Endothelial cell of umbilical vein (primary cell): ENCODE results near the gene VPS45. TPM values are rescaled to one million over a fixed set of nuclear protein-coding genes. Genes with fewer than 3 reads are reported as not detected.
A peak's percentile ranks its signal among the peaks of the same experiment; 100 is the strongest.

Source experiments
- BruUV-seq: library from RNA; stranded (reverse); fragments of 400-500 nt; replicated peaks from 2 replicates; lab custom pipeline; 2021; lab: Mats Ljungman, UMichigan
- CTCF ChIA-PET: fragments of 300-600, 350-600 bp; sonication (Branson Sonifier 250); formaldehyde crosslinking; loops from one replicate; lab custom pipeline; 2021; ENCODE audit warnings: antibody characterized with exemption, inconsistent platforms; lab: Charles Lee
- POLR2A ChIA-PET: fragments of 300-600, 350-600 bp; sonication (Branson Sonifier 250); formaldehyde crosslinking; loops from one replicate; lab custom pipeline; 2021; ENCODE audit warnings: antibody characterized with exemption, inconsistent platforms; lab: Charles Lee
- DNase-seq: peaks from one replicate; pipeline ENCODE4 v3.0.0-alpha.2; 2011; ENCODE audit warnings: low read depth, low spot score
- FAIRE-seq: peaks from 2 replicates; lab custom pipeline; 2011; peaks lifted over from hg19 to GRCh38; lab: Jason Lieb, UNC
- H2AFZ ChIP-seq: 2 replicates; pipeline ENCODE4 v1.6.0; 2012; ENCODE audit warnings: low read depth, low read length, control low read depth, inconsistent platforms
- H3K27ac ChIP-seq: 2 replicates; pipeline ENCODE4 v1.5.1; 2011; ENCODE audit warnings: low read depth, mild to moderate bottlenecking, control low read depth, low read length, moderate library complexity; ENCODE audit not compliant: insufficient read depth
- H3K27me3 ChIP-seq, 2 experiments: 2 replicates each; pipeline versions ENCODE4 v1.6.0 to v1.6.1; 2011; ENCODE audit warnings: low read length in 2 of 2, mixed read lengths in 1 of 2; ENCODE audit not compliant: control insufficient read depth in 2 of 2, insufficient read depth in 2 of 2
- H3K36me3 ChIP-seq, 2 experiments: 2 replicates in 1 of 2; 3 replicates in 1 of 2; pipeline ENCODE4 v1.5.1; 2011; ENCODE audit warnings: low read length in 2 of 2, mild to moderate bottlenecking in 1 of 2, moderate library complexity in 1 of 2; ENCODE audit not compliant: control insufficient read depth in 2 of 2, insufficient read depth in 2 of 2; ENCODE audit errors: extremely low read depth in 1 of 2
- H3K4me1 ChIP-seq: 3 replicates; pipeline ENCODE4 v1.5.1; 2011; ENCODE audit warnings: mild to moderate bottlenecking, low read length; ENCODE audit not compliant: control insufficient read depth, insufficient read depth; ENCODE audit errors: extremely low read depth
- H3K4me2 ChIP-seq: 2 replicates; pipeline ENCODE4 v1.6.1; 2011; ENCODE audit warnings: low read length, control low read depth, mixed read lengths; ENCODE audit not compliant: insufficient read depth
- H3K4me3 ChIP-seq, 3 experiments: fragments of 200-600 bp in 1 of 3; sonication (generic), shearing (Covaris generic) in 1 of 3; replicated peaks in 1 of 3; 2 replicates each; pipeline ENCODE4 v1.5.1; 2011 to 2016; ENCODE audit warnings: control low read depth in 3 of 3, low read length in 3 of 3, mild to moderate bottlenecking in 2 of 3, inconsistent platforms in 1 of 3, low read depth in 1 of 3, moderate library complexity in 1 of 3; ENCODE audit not compliant: insufficient read depth in 1 of 3
- H3K79me2 ChIP-seq: 2 replicates; pipeline ENCODE4 v1.6.0; 2012; ENCODE audit warnings: low read length, inconsistent platforms; ENCODE audit not compliant: control insufficient read depth, insufficient read depth
- H3K9ac ChIP-seq: replicated peaks from 2 replicates; pipeline ENCODE3; 2011; ENCODE audit warnings: low read length, control low read depth; ENCODE audit not compliant: insufficient read depth; ENCODE audit errors: extremely low read depth
- H3K9me1 ChIP-seq: replicated peaks from 3 replicates; pipeline ENCODE4 v1.6.0; 2011; ENCODE audit warnings: mild to moderate bottlenecking, low read length; ENCODE audit not compliant: control insufficient read depth, insufficient read depth; ENCODE audit errors: extremely low read depth
- H3K9me3 ChIP-seq: replicated peaks from 2 replicates; pipeline ENCODE4 v1.5.1; 2012; ENCODE audit warnings: low read length, inconsistent platforms; ENCODE audit not compliant: control insufficient read depth, insufficient read depth
- H4K20me1 ChIP-seq: replicated peaks from 2 replicates; pipeline ENCODE3; 2011; ENCODE audit warnings: mild to moderate bottlenecking, low read length; ENCODE audit not compliant: control insufficient read depth, insufficient read depth; ENCODE audit errors: extremely low read depth
- FOS ChIP-seq: IDR thresholded peaks from 2 replicates; pipeline ENCODE4 v1.6.1; 2011; ENCODE audit warnings: mild to moderate bottlenecking, low read length, moderate library complexity, borderline replicate concordance; ENCODE audit not compliant: insufficient read depth
- GATA2 ChIP-seq: IDR thresholded peaks from 2 replicates; pipeline ENCODE4 v1.7.0; 2011; ENCODE audit warnings: low read depth, mild to moderate bottlenecking, moderate library complexity, mixed read lengths, low read length; ENCODE audit not compliant: insufficient read length, insufficient read depth
- JUN ChIP-seq: IDR thresholded peaks from 2 replicates; pipeline ENCODE4 v1.6.1; 2011; ENCODE audit warnings: borderline replicate concordance, low read depth; ENCODE audit not compliant: insufficient read length, insufficient read depth
- MYC ChIP-seq: IDR thresholded peaks from one replicate; pipeline ENCODE4 v1.6.1; 2011; ENCODE audit warnings: mild to moderate bottlenecking, low read depth, low read length
- POLR2A ChIP-seq: IDR thresholded peaks from 2 replicates; pipeline ENCODE4 v1.6.1; 2012; ENCODE audit warnings: low read depth, mild to moderate bottlenecking, control low read depth, low read length
- POLR2AphosphoS5 ChIP-seq: IDR thresholded peaks from 2 replicates; pipeline ENCODE4 v1.6.1; 2012; ENCODE audit warnings: low read depth, mild to moderate bottlenecking, control low read depth, low read length, moderate library complexity; ENCODE audit not compliant: insufficient read depth
- dilution Hi-C: fragments of 300-500 bp; cut with MboI; formaldehyde crosslinking; loops from one replicate; pipeline ENCODE4 v1.15.0; 2019; ENCODE audit warnings: low sequenced_read_pairs; ENCODE audit not compliant: extremely low pct_ligation_motif_present
- intact Hi-C: fragments of 100-400 bp; cut with micrococcal nuclease; formaldehyde crosslinking; loops from one replicate; pipeline ENCODE4 v1.10.0; 2022
- polyA plus RNA-seq, 4 experiments: library from polyadenylated mRNA; depleted of rRNA in 3 of 4; stranded (reverse) in 3 of 4; unstranded in 1 of 4; fragments of >200 nt; gene quantifications; 2 replicates each; pipeline versions ENCODE4 v1.2.1 to v1.2.3, GENCODE V29; 2011 to 2012; ENCODE audit warnings: missing spikeins in 1 of 4
- total RNA-seq: library from RNA; stranded (reverse); gene quantifications from 2 replicates; pipeline ENCODE4 v1.2.3, GENCODE V29; 2021
- TF ChIP-seq, protein P1 (sequence below), 2 donors: IDR thresholded peaks; 1 replicate in 1 of 2; 2 replicates in 1 of 2; pipeline ENCODE4 v1.5.1; 2011; ENCODE audit warnings: low read length in 2 of 2, mild to moderate bottlenecking in 2 of 2, moderate library complexity in 2 of 2, control low read depth in 1 of 2, inconsistent platforms in 1 of 2, low read depth in 1 of 2; ENCODE audit not compliant: insufficient read depth in 1 of 2; ENCODE audit errors: extremely low read depth in 1 of 2

The VPS45 gene
- total and polyA plus RNA-seq, 2 donors (not counting 3 experiments of a cell fraction or from before 2014, with no cell fraction given): 24.8 to 43.7 TPM

DNA sequence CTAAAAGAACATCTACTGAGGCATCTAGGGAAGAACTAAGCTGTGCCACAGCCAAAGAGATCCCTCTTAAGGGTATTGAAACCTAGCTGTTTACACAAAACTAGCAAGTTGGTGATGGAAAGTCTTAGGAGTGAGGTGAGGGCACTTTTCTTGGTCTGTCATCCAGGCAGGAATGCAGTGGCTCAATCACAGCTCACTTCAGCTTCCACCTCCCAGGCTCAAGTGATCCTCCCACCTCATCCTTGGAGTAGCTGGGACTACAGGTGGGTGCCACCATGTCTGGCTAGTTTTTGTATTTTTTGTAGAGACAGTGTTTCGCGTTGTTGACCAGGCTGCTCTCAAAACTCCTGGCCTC, 84.6 kb downstream of the VPS45 start:
- H3K36me3 ChIP-seq: peaks cover 27 to 29% of the 10 kb centered on the region in 2 experiments
- no peaks in the 10 kb centered on the region for H3K9me1 ChIP-seq
- ChIA-PET POLR2A (interaction anchor here (1.0 kb wide), 2 partner anchors 11 kb away, joined by 4 to 5 read pairs; no protein-coding TSS in a partner anchor), CTCF (interaction anchor here (0.7 to 5.5 kb wide), 8 partner anchors 10 to 80 kb away, joined by 3 to 34 read pairs (median 8); no protein-coding TSS in a partner anchor)
- no peak for FAIRE-seq
- dilution Hi-C loops (no loop called here), intact Hi-C loops (loop anchor here (5.0 kb wide), 1 partner anchor 40 kb away; no protein-coding TSS in a partner anchor)
- H3K27ac ChIP-seq: peak overlapping the region; percentile 79
- H3K79me2 ChIP-seq: peaks cover 22% of the 10 kb centered on the region
- H3K9ac ChIP-seq: peak overlapping the region; percentile 92
- no peaks in the 10 kb centered on the region for H3K9me3 ChIP-seq
- H3K4me1 ChIP-seq: peaks cover 36% of the 10 kb centered on the region
- peak overlapping the region in 1 of 3 experiments; percentile 96 for H3K4me3 ChIP-seq
- no peaks in the 10 kb centered on the region for H4K20me1 ChIP-seq
- no peaks in the 10 kb centered on the region for H3K27me3 ChIP-seq
- no TSS peak for BruUV-seq
- no peak overlapping the region for H2AFZ ChIP-seq
- peak overlapping the region; percentile 90 for H3K4me2 ChIP-seq
- peak; percentile 39 for DNase-seq
- TF ChIP-seq GATA2 (no peak), POLR2AphosphoS5 (no peak), MYC (no peak)

DNA sequence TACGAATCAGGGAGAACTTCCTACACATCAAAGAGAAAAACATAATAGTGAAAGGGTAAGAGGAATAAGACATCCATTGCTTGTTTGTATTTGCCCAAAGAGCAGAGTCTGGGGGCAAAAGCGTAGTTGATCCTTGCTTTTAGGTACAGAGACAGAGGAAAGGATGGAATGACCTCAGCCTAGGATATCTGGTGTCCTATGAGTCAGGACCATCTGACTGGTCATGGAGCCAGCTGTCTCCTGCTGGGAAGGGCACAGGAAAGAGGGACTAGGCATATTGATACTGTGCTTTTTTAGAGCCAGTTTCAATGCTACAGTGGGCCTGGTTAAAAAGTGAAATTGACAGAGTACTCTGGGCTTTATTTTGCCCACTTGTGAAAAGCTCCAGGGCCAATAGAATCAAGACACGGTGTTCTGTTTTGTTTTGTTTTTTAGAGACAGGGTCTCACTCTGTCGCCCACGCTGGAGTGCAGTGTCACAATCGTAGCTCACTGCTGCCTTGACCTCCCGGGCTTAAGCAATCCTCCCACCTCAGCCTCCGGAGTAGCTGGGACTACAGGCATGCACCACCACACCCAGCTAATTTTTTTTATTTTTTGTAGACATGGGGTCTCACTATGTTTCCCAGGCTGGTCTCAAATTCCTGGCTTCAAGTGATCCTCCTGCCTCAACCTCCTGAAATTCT, 85.3 kb downstream of the VPS45 start:
- dilution Hi-C loops: no loop called here
- Histone ChIP-seq H3K4me1 (peaks cover 42% of the 10 kb centered on the region), H3K36me3 (peaks cover 32 to 34% of the 10 kb centered on the region in 2 experiments), H3K79me2 (peaks cover 22% of the 10 kb centered on the region), H4K20me1 (no peaks in the 10 kb centered on the region), H3K9me3 (no peaks in the 10 kb centered on the region), H3K27me3 (no peaks in the 10 kb centered on the region), H3K4me2 (peak overlapping the region; percentile 90), H3K27ac (peak overlapping the region; percentile 79), H3K9me1 (no peaks in the 10 kb centered on the region), H3K4me3 (peak overlapping the region in 1 of 3 experiments; percentile 96), H3K9ac (peak overlapping the region; percentile 92), H2AFZ (no peak overlapping the region)
- FAIRE-seq: peak; percentile 96
- ChIA-PET CTCF (interaction anchor here (0.7 to 5.5 kb wide), 6 partner anchors 10 to 80 kb away, joined by 3 to 34 read pairs (median 10); no protein-coding TSS in a partner anchor), POLR2A (no interaction called here)
- BruUV-seq: no TSS peak
- TF ChIP-seq MYC (no peak), FOS (peak; percentile 88), JUN (peak; percentile 85), GATA2 (peak; percentile 34), POLR2A (no peak)
- TF ChIP-seq, protein P1, sequence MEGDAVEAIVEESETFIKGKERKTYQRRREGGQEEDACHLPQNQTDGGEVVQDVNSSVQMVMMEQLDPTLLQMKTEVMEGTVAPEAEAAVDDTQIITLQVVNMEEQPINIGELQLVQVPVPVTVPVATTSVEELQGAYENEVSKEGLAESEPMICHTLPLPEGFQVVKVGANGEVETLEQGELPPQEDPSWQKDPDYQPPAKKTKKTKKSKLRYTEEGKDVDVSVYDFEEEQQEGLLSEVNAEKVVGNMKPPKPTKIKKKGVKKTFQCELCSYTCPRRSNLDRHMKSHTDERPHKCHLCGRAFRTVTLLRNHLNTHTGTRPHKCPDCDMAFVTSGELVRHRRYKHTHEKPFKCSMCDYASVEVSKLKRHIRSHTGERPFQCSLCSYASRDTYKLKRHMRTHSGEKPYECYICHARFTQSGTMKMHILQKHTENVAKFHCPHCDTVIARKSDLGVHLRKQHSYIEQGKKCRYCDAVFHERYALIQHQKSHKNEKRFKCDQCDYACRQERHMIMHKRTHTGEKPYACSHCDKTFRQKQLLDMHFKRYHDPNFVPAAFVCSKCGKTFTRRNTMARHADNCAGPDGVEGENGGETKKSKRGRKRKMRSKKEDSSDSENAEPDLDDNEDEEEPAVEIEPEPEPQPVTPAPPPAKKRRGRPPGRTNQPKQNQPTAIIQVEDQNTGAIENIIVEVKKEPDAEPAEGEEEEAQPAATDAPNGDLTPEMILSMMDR (IDR thresholded peaks at IDR 0.05; ENCODE audit: extremely low read depth in 1 of 2, insufficient read depth in 1 of 2, low read depth in 1 of 2, low read length in 2 of 2): no peak
- DNase-seq: peak; percentile 71
- intact Hi-C loops: loop anchor here (5.0 kb wide), 1 partner anchor 41 kb away; no protein-coding TSS in a partner anchor
